ENCODE data around the gene SIN3A.
"Not testable (repeated sequence)": the region's sequence is repeated elsewhere in the genome, so short reads cannot be mapped to it uniquely, and the experiment has no call there.

The SIN3A gene

GRCh38 chr15:75389791-75390382, 61.6 kb downstream of the SIN3A start:
- Histone ChIP-seq H3K79me2 (ENCODE audit: insufficient read depth, low read length) (no peaks in the 10 kb centered on the region), H3K4me3 (ENCODE audit: low read length, poor library complexity, severe bottlenecking) (no peak overlapping the region), H3K9ac (ENCODE audit: low read depth, low read length, poor library complexity, severe bottlenecking) (no peak overlapping the region), H3K36me3 (ENCODE audit: insufficient read depth, low read length) (peaks cover 100% of the 10 kb centered on the region), H3F3A (ENCODE audit: low read depth) (0 out of 2 replicates have a peak, but pooled peaks cover 2% of the 10 kb centered on the region), H3K27me3 (ENCODE audit: insufficient read depth, low read length, poor library complexity, severe bottlenecking) (no peaks in the 10 kb centered on the region), H4K20me1 (ENCODE audit: insufficient read depth, low read length, poor library complexity, severe bottlenecking) (peaks cover 6% of the 10 kb centered on the region), H3K4me1 (ENCODE audit: insufficient read depth, low read length, poor library complexity, severe bottlenecking) (no peaks in the 10 kb centered on the region), H2AFZ (ENCODE audit: low read length) (no peak overlapping the region), H3K9me2 (replicated peaks; ENCODE audit: low read depth, low read length) (no peaks in the 10 kb centered on the region), H3K9me3 (ENCODE audit: insufficient read depth, low read depth, low read length) (no peaks in the 10 kb centered on the region), H3K4me2 (ENCODE audit: low read depth, low read length, poor library complexity, severe bottlenecking) (no peak overlapping the region)
- TF ChIP-seq, protein P1, sequence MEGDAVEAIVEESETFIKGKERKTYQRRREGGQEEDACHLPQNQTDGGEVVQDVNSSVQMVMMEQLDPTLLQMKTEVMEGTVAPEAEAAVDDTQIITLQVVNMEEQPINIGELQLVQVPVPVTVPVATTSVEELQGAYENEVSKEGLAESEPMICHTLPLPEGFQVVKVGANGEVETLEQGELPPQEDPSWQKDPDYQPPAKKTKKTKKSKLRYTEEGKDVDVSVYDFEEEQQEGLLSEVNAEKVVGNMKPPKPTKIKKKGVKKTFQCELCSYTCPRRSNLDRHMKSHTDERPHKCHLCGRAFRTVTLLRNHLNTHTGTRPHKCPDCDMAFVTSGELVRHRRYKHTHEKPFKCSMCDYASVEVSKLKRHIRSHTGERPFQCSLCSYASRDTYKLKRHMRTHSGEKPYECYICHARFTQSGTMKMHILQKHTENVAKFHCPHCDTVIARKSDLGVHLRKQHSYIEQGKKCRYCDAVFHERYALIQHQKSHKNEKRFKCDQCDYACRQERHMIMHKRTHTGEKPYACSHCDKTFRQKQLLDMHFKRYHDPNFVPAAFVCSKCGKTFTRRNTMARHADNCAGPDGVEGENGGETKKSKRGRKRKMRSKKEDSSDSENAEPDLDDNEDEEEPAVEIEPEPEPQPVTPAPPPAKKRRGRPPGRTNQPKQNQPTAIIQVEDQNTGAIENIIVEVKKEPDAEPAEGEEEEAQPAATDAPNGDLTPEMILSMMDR (conservative IDR thresholded peaks at IDR 0.05; ENCODE audit: low read length): no peak
- no peak for TF ChIP-seq EZH2phosphoT487 (IDR thresholded peaks at IDR 0.05; ENCODE audit: borderline replicate concordance)

DNA sequence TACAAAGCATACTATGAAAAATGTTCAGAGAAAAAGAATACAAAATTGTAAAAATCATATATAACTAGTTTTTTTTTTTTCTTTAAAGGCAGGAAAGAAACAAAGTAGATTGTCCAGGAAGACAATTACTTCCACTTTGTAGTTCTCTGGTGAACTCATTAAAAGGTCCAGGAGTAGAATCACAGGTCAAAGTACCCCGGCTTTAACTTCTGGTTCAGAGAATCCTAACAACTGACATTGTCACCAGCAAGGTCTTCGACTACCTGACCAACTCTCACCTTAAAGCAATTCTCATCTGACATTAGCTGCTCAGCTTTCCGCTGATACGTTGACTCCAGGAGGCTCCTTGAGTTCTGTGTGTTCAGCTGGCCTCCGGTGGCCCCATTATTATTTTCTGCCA, 67.5 kb downstream of the SIN3A start:
- not testable (repeated sequence) for H3K79me2 ChIP-seq (ENCODE audit: insufficient read depth, low read length); H3F3A ChIP-seq (ENCODE audit: low read depth); H3K4me1 ChIP-seq (ENCODE audit: insufficient read depth, low read length, poor library complexity, severe bottlenecking); H2AFZ ChIP-seq (ENCODE audit: low read length); H3K27me3 ChIP-seq (ENCODE audit: insufficient read depth, low read length, poor library complexity, severe bottlenecking); H3K9ac ChIP-seq (ENCODE audit: low read depth, low read length, poor library complexity, severe bottlenecking); H3K4me3 ChIP-seq (ENCODE audit: low read length, poor library complexity, severe bottlenecking); H4K20me1 ChIP-seq (ENCODE audit: insufficient read depth, low read length, poor library complexity, severe bottlenecking); H3K9me2 ChIP-seq (replicated peaks; ENCODE audit: low read depth, low read length); H3K4me2 ChIP-seq (ENCODE audit: low read depth, low read length, poor library complexity, severe bottlenecking); H3K9me3 ChIP-seq (ENCODE audit: insufficient read depth, low read depth, low read length)
- H3K36me3 ChIP-seq (ENCODE audit: insufficient read depth, low read length): peaks cover 99% of the 10 kb centered on the region

DNA sequence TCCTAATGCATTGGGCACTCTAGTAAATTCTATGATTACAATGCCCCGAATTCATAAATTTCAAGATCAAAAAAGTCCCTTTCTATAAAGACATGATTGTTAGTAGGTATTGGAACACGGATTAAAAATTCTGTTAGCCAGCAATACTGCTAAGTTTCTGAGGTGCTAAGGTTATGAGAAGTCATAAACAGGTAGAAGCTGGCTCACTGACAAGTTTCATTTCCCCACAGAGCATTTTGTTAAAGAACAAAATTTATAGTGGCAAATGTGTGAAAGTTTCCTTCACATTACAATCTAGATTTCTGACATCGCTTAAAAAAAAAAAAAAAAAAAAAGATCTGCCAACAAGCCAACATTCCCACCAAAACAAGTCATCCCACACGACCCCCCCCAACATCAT, 70.7 kb downstream of the SIN3A start:
- no peaks in the 10 kb centered on the region for H3K9me3 ChIP-seq (ENCODE audit: insufficient read depth, low read depth, low read length)
- no peak overlapping the region for H2AFZ ChIP-seq (ENCODE audit: low read length)
- H4K20me1 ChIP-seq (ENCODE audit: insufficient read depth, low read length, poor library complexity, severe bottlenecking): no peaks in the 10 kb centered on the region
- H3K27me3 ChIP-seq (ENCODE audit: insufficient read depth, low read length, poor library complexity, severe bottlenecking): no peaks in the 10 kb centered on the region
- no peak overlapping the region for H3K9ac ChIP-seq (ENCODE audit: low read depth, low read length, poor library complexity, severe bottlenecking)
- peaks cover 94% of the 10 kb centered on the region for H3K36me3 ChIP-seq (ENCODE audit: insufficient read depth, low read length)
- H3K79me2 ChIP-seq (ENCODE audit: insufficient read depth, low read length): no peaks in the 10 kb centered on the region
- TF ChIP-seq, protein P1 (conservative IDR thresholded peaks at IDR 0.05; ENCODE audit: low read length): no peak
- TF ChIP-seq EZH2phosphoT487 (IDR thresholded peaks at IDR 0.05; ENCODE audit: borderline replicate concordance): no peak
- H3K4me1 ChIP-seq (ENCODE audit: insufficient read depth, low read length, poor library complexity, severe bottlenecking): no peaks in the 10 kb centered on the region
- H3K4me3 ChIP-seq (ENCODE audit: low read length, poor library complexity, severe bottlenecking): no peak overlapping the region
- no peaks in the 10 kb centered on the region for H3F3A ChIP-seq (ENCODE audit: low read depth)
- no peaks in the 10 kb centered on the region for H3K9me2 ChIP-seq (replicated peaks; ENCODE audit: low read depth, low read length)
- H3K4me2 ChIP-seq (ENCODE audit: low read depth, low read length, poor library complexity, severe bottlenecking): no peak overlapping the region

Measured in Loucy (cell line).